NCI-H82 (cell line): Measurements from ENCODE around the gene TUBB2B.

Experiments
- DNase-seq: peaks from one replicate; lab custom pipeline; 2025; lab: John Stamatoyannopoulos, UW

TUBB2B gene

DNA sequence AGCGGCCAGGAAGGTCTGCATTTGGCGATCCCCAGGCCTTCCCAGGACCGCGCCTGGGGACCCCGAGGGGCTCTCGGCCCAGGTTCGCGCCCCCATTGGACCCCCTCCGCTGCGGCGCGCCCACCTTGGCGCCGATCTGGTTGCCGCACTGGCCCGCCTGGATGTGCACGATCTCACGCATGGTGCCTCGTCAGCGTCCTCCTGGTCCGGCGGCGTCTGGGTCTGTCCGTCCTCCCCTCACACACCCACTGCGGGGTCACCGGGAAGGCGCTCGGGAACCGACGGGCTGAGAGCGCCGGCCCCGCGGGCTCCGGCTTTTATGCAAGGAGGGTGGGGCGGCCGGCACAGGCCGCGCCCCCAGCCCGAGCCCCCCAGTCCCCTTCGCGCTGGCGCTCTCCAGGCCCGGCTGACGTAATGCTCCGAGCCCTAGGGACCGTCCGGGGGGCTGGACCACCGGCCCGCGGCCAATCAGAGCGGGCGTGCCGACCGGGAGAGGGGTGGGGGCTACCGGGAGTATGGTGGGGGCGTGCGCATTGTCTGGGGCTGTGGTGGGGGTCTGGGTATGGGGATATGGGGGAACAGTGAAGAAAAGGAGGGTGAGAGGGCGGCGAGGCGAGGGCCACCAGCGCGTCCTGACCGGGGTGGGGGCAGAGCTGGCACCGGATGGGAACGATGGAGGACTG, at the start of gene TUBB2B:
TSS of gene TUBB2B (minus strand) at position 291 of the 683 bp plus-strand sequence. CDS start at position 181, 110 bp downstream.
- peak; percentile 96 for DNase-seq

DNA sequence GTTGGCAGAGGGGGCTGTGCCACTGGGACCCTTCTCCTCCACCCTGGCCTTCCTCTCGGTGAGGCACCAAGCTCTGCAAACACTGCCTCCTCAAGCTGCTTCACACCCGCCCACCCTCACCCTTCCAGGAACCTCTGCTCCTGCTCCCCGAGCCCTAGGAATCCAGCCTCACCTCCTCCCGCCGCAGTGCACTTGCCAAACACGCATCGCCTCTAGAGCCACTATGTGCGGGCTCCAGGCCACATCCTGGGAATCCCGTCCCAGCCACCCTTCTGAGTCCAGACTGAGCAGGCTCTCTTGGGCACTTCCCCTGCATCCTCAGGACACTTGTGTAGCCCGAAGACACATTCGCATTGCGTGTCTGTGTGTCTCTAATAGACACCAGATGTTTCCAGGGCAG, 49.8 kb upstream of the TUBB2B start:
- DNase-seq: no peak

DNA sequence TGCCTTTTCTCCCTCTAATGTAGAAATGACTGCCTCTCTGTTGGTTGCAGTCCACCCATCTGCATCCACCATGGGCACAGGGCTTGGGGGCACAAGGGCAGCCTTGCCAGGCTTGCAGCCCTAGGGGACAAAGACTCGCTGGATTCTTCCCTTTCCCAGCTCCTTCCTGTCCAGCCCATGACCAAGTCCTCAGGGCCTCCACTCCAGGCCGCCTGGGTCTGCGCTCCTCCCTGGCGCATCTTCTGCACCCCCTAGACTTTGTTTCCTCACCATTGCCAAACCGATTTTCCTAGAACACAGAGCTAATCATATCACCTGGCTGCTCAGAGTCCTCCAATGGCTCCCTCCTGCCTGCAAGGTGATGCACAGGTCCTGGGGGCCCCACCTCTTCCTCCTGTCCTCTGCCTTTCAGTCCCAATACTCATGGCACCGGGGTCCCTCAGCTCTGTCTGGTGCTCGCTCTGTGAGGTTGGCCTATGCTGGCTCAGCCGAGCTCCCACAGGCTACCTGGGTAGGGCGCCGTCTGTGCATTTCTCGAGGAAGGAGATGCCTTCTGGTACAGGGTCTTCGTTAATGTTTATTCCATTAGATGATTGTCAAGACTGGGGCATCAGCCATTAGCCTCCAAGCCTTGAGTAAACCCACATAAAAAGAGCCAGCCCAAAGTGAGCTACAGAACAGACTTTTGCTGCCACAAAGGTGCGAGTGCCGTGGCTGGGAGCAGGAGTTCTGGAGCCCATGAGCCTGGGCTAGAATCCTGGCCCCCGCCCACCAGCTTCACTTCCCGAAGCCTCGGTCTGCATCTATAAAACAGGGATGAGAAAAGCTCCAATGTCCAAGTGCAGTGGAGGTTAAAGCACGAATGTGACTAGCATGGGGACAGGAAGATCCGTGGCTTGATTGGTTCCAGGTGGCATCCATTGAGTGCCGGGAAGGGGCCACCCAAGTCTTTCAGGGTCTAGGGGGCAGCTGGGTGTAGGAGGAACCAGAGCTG, 49.0 kb upstream of the TUBB2B start:
- no peak for DNase-seq

GRCh38 chr6:3273707-3274521, 46.5 kb upstream of the TUBB2B start:
- DNase-seq: no peak

DNA sequence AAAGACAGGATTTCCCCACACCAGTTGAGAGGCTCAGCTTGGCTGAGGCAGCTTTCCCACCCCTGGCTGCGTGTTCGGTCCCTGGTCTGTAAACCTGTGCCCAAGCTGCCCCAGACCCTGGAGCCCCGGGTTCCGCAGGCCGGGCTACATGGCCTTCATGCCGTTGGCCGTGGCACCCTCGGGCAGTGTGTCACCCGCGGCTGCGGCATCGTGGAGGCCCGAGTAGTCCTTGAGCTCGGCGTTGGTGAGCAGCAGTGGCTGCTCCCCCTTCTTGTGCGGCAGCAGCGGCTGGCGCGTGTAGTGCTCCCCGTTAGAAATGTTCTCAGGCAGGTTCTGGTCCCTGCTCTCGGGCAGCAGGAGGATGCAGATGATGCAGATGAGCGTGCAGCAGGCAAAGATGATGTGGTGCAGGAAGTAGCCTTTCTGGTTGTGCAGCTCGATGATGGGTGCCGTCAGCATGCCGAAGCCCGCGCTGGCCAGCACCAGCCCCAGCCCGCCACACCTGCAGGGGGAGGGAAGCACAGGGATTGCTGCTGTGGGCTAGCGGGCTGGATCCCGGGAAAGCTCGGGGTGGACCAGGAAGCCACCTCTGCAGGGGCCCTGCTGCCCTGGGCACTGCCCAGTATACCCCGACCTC, 45.6 kb upstream of the TUBB2B start:
- no peak for DNase-seq

- DNase-seq: no peak
Measured at GRCh38 chr6:3271756-3272155, 44.3 kb upstream of the TUBB2B start.

- DNase-seq: no peak
Measured at GRCh38 chr6:3270258-3270657, 42.8 kb upstream of the TUBB2B start.

DNA sequence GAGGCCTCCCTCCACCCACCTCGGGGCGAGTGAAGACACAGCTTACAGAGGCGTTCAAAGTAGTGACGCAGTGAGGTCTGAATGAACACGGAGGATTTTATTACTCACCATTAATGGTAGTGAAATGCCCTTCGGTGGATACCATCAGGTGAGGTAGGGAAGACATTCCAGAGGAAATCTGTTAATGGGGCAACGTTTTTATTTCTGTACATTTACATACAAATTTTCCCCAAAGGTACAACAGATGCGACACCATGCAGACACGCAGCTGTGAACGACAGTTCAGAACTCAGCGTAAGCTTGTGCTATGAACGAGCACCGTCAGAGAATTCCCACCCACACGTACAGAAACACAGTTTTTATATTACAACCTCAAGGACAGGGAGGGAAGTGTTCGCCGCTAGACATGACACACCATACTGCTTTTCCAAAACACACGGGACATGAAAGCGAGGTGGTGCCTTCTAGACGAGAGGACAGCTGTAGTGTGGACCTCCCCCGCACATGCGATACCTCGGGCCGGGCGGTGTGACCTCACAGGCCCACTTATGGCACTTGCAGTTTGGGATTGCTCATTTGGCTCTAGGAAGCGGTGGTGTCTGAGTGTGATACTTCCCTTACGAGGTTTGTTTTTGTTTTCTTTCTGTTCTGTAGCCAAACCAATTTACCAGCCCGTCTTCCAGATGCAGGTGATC, 42.0 kb upstream of the TUBB2B start:
- no peak for DNase-seq

DNA sequence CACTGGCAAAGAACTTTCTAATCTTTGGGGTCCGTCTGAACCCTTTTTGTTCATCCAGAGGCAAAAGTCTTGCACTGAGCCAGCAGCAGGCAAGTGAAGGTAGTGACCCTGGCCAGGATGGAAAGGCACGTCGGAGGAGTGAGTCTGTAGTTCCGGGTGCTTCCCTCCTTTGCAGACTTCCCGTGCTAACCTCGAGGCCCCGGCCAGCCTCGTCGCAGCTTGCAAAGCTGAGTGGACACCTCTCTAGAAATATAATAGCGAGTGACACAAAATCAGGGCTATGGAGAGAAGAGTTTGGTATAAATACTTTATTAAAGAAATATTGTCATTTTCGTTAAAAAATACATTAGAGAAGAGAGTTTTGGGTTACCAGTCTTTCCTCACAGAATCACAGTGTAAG, 41.2 kb upstream of the TUBB2B start:
- DNase-seq: no peak

- DNase-seq: no peak
Measured at GRCh38 chr6:3267162-3267561, 39.7 kb upstream of the TUBB2B start.

- peak; percentile 67 for DNase-seq
Measured at GRCh38 chr6:3266170-3266569, 38.7 kb upstream of the TUBB2B start.

GRCh38 chr6:3265671-3266070, 38.2 kb upstream of the TUBB2B start:
- peak; percentile 46 for DNase-seq

DNA sequence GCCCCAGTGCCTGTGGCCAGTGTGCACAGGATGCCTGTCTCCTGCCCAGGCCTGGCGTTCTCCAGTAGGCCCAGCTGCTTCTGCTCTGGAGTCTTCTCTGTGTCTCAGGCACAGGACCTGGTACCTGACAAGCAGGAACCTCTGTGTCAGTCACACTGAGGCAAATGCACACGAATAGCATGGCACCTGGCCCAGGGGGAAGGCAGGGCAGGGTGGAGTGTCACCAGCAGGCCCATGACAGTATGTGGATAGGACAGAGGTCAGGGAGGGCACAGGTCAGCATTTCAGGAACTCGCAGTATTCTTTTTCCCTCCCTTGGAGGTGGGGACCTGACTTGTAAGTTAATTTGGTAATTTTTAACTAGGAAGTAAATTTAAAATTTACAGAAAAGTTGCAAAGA, 36.9 kb upstream of the TUBB2B start:
- DNase-seq: no peak

GRCh38 chr6:3263096-3263495, 35.6 kb upstream of the TUBB2B start:
- DNase-seq: peak; percentile 56

- DNase-seq: no peak
Measured at GRCh38 chr6:3261921-3262320, 34.5 kb upstream of the TUBB2B start.

- DNase-seq: no peak
Measured at GRCh38 chr6:3261518-3261820, 34.0 kb upstream of the TUBB2B start.

- no peak for DNase-seq
Measured at GRCh38 chr6:3260772-3261517, 33.5 kb upstream of the TUBB2B start.

- DNase-seq: peak; percentile 52
Measured at GRCh38 chr6:3260296-3260695, 32.8 kb upstream of the TUBB2B start.

- peak; percentile 62 for DNase-seq
Measured at GRCh38 chr6:3259491-3259958, 32.1 kb upstream of the TUBB2B start.

GRCh38 chr6:3258720-3259490, 31.5 kb upstream of the TUBB2B start, which contains the start of gene PSMG4:
Gene PSMG4, plus strand, starts transcription at chr6:3258947. Its CDS starts 76 bp downstream, at chr6:3259023.
- DNase-seq: peak; percentile 91
